ENCODE results near the gene KCNMA1. TPM values are rescaled to one million over a fixed set of nuclear protein-coding genes. Genes with fewer than 3 reads are reported as not detected.

KCNMA1 gene
- total and polyA plus RNA-seq, 10 of the 15 experiments (the other 5 are each of a cell fraction or from before 2014, with no cell fraction given), result 8.5 to 77.0 (median 21.3) TPM

GRCh38 chr10:77553311-77553710 lies 84.3 kb downstream of the KCNMA1 start (continued):
- TF ChIP-seq, protein P1, sequence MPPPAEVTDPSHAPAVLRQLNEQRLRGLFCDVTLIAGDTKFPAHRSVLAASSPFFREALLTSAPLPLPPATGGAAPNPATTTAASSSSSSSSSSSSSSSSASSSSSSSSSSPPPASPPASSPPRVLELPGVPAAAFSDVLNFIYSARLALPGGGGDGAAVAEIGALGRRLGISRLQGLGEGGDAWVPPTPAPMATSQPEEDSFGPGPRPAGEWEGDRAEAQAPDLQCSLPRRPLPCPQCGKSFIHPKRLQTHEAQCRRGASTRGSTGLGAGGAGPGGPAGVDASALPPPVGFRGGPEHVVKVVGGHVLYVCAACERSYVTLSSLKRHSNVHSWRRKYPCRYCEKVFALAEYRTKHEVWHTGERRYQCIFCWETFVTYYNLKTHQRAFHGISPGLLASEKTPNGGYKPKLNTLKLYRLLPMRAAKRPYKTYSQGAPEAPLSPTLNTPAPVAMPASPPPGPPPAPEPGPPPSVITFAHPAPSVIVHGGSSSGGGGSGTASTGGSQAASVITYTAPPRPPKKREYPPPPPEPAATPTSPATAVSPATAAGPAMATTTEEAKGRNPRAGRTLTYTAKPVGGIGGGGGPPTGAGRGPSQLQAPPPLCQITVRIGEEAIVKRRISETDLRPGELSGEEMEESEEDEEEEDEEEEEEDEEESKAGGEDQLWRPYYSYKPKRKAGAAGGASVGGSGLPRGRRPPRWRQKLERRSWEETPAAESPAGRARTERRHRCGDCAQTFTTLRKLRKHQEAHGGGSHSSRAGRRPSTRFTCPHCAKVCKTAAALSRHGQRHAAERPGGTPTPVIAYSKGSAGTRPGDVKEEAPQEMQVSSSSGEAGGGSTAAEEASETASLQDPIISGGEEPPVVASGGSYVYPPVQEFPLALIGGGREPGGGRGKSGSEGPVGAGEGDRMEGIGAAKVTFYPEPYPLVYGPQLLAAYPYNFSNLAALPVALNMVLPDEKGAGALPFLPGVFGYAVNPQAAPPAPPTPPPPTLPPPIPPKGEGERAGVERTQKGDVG (CRISPR knock-in tag; IDR thresholded peaks at IDR 0.05), result no peak
- TF ChIP-seq ASH2L (IDR thresholded peaks at IDR 0.05; ENCODE audit: borderline replicate concordance, low read depth) (no peak), BHLHE40 (IDR thresholded peaks at IDR 0.05; ENCODE audit: borderline replicate concordance in 1 of 2, low read depth in 2 of 2, low read length in 1 of 2) (no peak), ZNF687 (IDR thresholded peaks at IDR 0.05) (no peak), ATF3 (IDR thresholded peaks at IDR 0.05; ENCODE audit: borderline replicate concordance, extremely low read depth, low read depth, low read length) (no peak), HDAC6 (IDR thresholded peaks at IDR 0.05; ENCODE audit: unreplicated experiment) (no peak)
